Colonic mucosa (tissue), 4 donors: ENCODE results near the gene TCF12. TPM values are rescaled to one million over a fixed set of nuclear protein-coding genes. Genes with fewer than 3 reads are reported as not detected.

Experiments used
- DNase-seq: peaks from one replicate; pipeline ENCODE4 v3.0.0-alpha.2; 2020
- H3K27ac ChIP-seq: fragments of 200-600 bp; one replicate; pipeline ENCODE4 v1.8.0; 2021
- H3K27me3 ChIP-seq: fragments of 200-600 bp; one replicate; pipeline ENCODE4 v1.8.0; 2021
- H3K36me3 ChIP-seq: fragments of 200-600 bp; one replicate; pipeline ENCODE4 v1.8.0; 2021
- H3K4me1 ChIP-seq: fragments of 200-600 bp; one replicate; pipeline ENCODE4 v1.8.0; 2021; ENCODE audit warnings: mild to moderate bottlenecking
- H3K4me3 ChIP-seq: fragments of 200-600 bp; one replicate; pipeline ENCODE4 v1.8.0; 2021
- H3K9ac ChIP-seq, 2 donors: one replicate each; pipeline ENCODE4 v1.7.0; 2013; ENCODE audit warnings: control low read depth in 2 of 2, low read depth in 2 of 2, low read length in 2 of 2
- H3K9me3 ChIP-seq: fragments of 200-600 bp; one replicate; pipeline ENCODE4 v1.8.0; 2021
- CTCF ChIP-seq: fragments of 200-600 bp; IDR thresholded peaks from one replicate; pipeline ENCODE4 v1.8.0; 2022; ENCODE audit warnings: antibody characterized with exemption, mild to moderate bottlenecking
- intact Hi-C: fragments of 100-400 bp; cut with DNase I; formaldehyde crosslinking; loops from one replicate; pipeline ENCODE4 v1.14.1; 2022
- total RNA-seq, 2 donors: library from RNA; stranded (reverse); fragmentation: NEBNext Ultra II Directional in 1 of 2; extraction: Animal tissue kit (Norgen Biotek cat#: 25700) in 1 of 2; gene quantifications; one replicate each; pipeline ENCODE4 v1.2.1, GENCODE V29; 2021
- donor health status: healthy.
- donor health status: DM: no; HTN: no; CAD: no.
- donor health status: DM: no; HTN: no; CAD: no.

TCF12 gene
- total RNA-seq, 2 donors from 2014 or later, result 68.7 to 76.3 TPM

GRCh38 chr15:56901931-56902330, 16.5 kb upstream of the TCF12 start:
- no peak overlapping the region for H3K9ac ChIP-seq
- no peak for TF ChIP-seq CTCF
- intact Hi-C loops, result no loop called here
- H3K27me3 ChIP-seq, result no peaks in the 10 kb centered on the region
- no peak overlapping the region for H3K27ac ChIP-seq
- no peaks in the 10 kb centered on the region for H3K36me3 ChIP-seq
- H3K4me1 ChIP-seq, result no peaks in the 10 kb centered on the region
- no peak overlapping the region for H3K4me3 ChIP-seq
- no peak for DNase-seq
- H3K9me3 ChIP-seq, result no peaks in the 10 kb centered on the region

GRCh38 chr15:56906766-56907165, 11.7 kb upstream of the TCF12 start:
- intact Hi-C loops, result no loop called here
- H3K4me3 ChIP-seq, result no peak overlapping the region
- no peak overlapping the region for H3K9ac ChIP-seq

GRCh38 chr15:56910801-56911200, 7.6 kb upstream of the TCF12 start:
- H3K4me3 ChIP-seq, result no peak overlapping the region
- H3K27ac ChIP-seq, result no peak overlapping the region
- no peaks in the 10 kb centered on the region for H3K36me3 ChIP-seq
- no peak for TF ChIP-seq CTCF
- H3K4me1 ChIP-seq, result no peaks in the 10 kb centered on the region
- DNase-seq, result no peak
- H3K9me3 ChIP-seq, result no peaks in the 10 kb centered on the region
- H3K27me3 ChIP-seq, result no peaks in the 10 kb centered on the region
- H3K9ac ChIP-seq, result no peak overlapping the region
- intact Hi-C loops, result no loop called here

More at GRCh38 chr15:56906766-56907165, 11.7 kb upstream of the TCF12 start:
- Histone ChIP-seq H3K27me3 (no peaks in the 10 kb centered on the region), H3K27ac (no peak overlapping the region), H3K36me3 (no peaks in the 10 kb centered on the region), H3K4me1 (no peaks in the 10 kb centered on the region), H3K9me3 (no peaks in the 10 kb centered on the region)
- DNase-seq, result no peak
- no peak for TF ChIP-seq CTCF

- Histone ChIP-seq H3K9me3 (no peaks in the 10 kb centered on the region), H3K27ac (no peak overlapping the region), H3K36me3 (no peaks in the 10 kb centered on the region), H3K9ac (no peak overlapping the region), H3K4me1 (no peaks in the 10 kb centered on the region), H3K27me3 (no peaks in the 10 kb centered on the region), H3K4me3 (no peak overlapping the region)
- no peak for DNase-seq
- intact Hi-C loops, result no loop called here
- TF ChIP-seq CTCF, result no peak
These were observed 5.2 kb upstream of the TCF12 start for GRCh38 chr15:56913241-56913640.

- H3K4me3 ChIP-seq, result no peak overlapping the region
- no peak for DNase-seq
- H3K36me3 ChIP-seq, result no peaks in the 10 kb centered on the region
- H3K27me3 ChIP-seq, result no peaks in the 10 kb centered on the region
- no peak overlapping the region for H3K9ac ChIP-seq
- H3K27ac ChIP-seq, result no peak overlapping the region
- TF ChIP-seq CTCF, result no peak
- H3K9me3 ChIP-seq, result no peaks in the 10 kb centered on the region
- no peaks in the 10 kb centered on the region for H3K4me1 ChIP-seq
- intact Hi-C loops, result no loop called here
These were observed 4.8 kb upstream of the TCF12 start for GRCh38 chr15:56913670-56914069.

GRCh38 chr15:56915888-56916287, 2.6 kb upstream of the TCF12 start:
- Histone ChIP-seq H3K36me3 (no peaks in the 10 kb centered on the region), H3K27ac (no peak overlapping the region), H3K4me1 (no peaks in the 10 kb centered on the region), H3K9ac (no peak overlapping the region), H3K27me3 (no peaks in the 10 kb centered on the region), H3K4me3 (no peak overlapping the region), H3K9me3 (no peaks in the 10 kb centered on the region)
- intact Hi-C loops, result loop anchor here (5.0 kb wide), 1 partner anchor 221 kb away; no protein-coding TSS in a partner anchor
- DNase-seq, result no peak
- TF ChIP-seq CTCF, result no peak
